Measurements from ENCODE around the gene MRPL11. TPM values are rescaled to one million over a fixed set of nuclear protein-coding genes. Genes with fewer than 3 reads are reported as not detected.

The MRPL11 gene
- total and polyA plus RNA-seq, 4 donors = 18.0 to 45.6 (median 32.3) TPM

DNA sequence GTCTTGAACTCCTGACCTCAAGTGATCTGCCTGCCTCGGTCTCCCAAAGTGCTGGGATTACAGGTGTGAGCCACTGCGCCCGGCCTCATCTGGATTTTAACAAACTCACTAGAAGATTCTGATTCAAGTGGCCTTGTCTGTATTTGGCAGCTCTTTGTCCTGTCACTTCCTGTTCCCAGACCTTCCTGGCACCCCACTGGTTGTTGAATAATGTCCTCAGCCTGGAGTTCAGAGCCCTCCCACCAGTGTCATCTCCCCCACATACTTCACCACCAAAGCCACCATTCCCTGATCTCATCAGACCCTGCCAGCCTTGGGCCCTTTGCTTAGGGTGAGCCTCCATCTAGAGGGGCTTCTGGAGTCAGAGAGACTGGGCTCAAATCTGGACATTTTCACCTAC, 31.4 kb upstream of the MRPL11 start:
- Histone ChIP-seq H3K36me3 (ENCODE audit: control insufficient read depth in 4 of 4, insufficient read depth in 3 of 4, low read depth in 1 of 4, low read length in 3 of 4) (peaks cover 0 to 8% (median 0%) of the 10 kb centered on the region in 4 donors), H3K9me3 (ENCODE audit: control insufficient read depth in 4 of 4, low read length in 3 of 4) (no peaks in the 10 kb centered on the region), H3K4me3 (ENCODE audit: low read depth in 1 of 3, low read length in 3 of 3) (no peak overlapping the region), H3K4me1 (ENCODE audit: control insufficient read depth in 4 of 4, insufficient read depth in 4 of 4, low read length in 3 of 4) (peaks cover 4 to 16% (median 10%) of the 10 kb centered on the region in 4 donors), H3K27me3 (ENCODE audit: control insufficient read depth in 4 of 4, insufficient read depth in 4 of 4, low read length in 3 of 4) (no peaks in the 10 kb centered on the region), H3K27ac (ENCODE audit: low read depth in 1 of 2, low read length in 2 of 2) (no peak overlapping the region), H3K9ac (ENCODE audit: low read depth in 1 of 2, low read length in 2 of 2) (no peak overlapping the region)
- TF ChIP-seq FOXA2 (IDR thresholded peaks at IDR 0.05) (no peak), HNF4A (conservative IDR thresholded peaks at IDR 0.05) (no peak), RXRA (IDR thresholded peaks at IDR 0.05) (no peak), FOXA1 (IDR thresholded peaks at IDR 0.05) (no peak), EGR1 (IDR thresholded peaks at IDR 0.05; ENCODE audit: low read depth in 2 of 2) (no peak), JUND (IDR thresholded peaks at IDR 0.05) (no peak), SP1 (IDR thresholded peaks at IDR 0.05) (no peak), GABPA (IDR thresholded peaks at IDR 0.05 in 1 of 2, conservative IDR thresholded peaks at IDR 0.05 in 1 of 2) (no peak), HNF4G (IDR thresholded peaks at IDR 0.05) (no peak), TAF1 (conservative IDR thresholded peaks at IDR 0.05) (no peak)
- TF ChIP-seq, protein P1, sequence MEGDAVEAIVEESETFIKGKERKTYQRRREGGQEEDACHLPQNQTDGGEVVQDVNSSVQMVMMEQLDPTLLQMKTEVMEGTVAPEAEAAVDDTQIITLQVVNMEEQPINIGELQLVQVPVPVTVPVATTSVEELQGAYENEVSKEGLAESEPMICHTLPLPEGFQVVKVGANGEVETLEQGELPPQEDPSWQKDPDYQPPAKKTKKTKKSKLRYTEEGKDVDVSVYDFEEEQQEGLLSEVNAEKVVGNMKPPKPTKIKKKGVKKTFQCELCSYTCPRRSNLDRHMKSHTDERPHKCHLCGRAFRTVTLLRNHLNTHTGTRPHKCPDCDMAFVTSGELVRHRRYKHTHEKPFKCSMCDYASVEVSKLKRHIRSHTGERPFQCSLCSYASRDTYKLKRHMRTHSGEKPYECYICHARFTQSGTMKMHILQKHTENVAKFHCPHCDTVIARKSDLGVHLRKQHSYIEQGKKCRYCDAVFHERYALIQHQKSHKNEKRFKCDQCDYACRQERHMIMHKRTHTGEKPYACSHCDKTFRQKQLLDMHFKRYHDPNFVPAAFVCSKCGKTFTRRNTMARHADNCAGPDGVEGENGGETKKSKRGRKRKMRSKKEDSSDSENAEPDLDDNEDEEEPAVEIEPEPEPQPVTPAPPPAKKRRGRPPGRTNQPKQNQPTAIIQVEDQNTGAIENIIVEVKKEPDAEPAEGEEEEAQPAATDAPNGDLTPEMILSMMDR (IDR thresholded peaks at IDR 0.05; ENCODE audit: low read depth, low read length, missing input control) = no peak
- TF ChIP-seq, protein P2, sequence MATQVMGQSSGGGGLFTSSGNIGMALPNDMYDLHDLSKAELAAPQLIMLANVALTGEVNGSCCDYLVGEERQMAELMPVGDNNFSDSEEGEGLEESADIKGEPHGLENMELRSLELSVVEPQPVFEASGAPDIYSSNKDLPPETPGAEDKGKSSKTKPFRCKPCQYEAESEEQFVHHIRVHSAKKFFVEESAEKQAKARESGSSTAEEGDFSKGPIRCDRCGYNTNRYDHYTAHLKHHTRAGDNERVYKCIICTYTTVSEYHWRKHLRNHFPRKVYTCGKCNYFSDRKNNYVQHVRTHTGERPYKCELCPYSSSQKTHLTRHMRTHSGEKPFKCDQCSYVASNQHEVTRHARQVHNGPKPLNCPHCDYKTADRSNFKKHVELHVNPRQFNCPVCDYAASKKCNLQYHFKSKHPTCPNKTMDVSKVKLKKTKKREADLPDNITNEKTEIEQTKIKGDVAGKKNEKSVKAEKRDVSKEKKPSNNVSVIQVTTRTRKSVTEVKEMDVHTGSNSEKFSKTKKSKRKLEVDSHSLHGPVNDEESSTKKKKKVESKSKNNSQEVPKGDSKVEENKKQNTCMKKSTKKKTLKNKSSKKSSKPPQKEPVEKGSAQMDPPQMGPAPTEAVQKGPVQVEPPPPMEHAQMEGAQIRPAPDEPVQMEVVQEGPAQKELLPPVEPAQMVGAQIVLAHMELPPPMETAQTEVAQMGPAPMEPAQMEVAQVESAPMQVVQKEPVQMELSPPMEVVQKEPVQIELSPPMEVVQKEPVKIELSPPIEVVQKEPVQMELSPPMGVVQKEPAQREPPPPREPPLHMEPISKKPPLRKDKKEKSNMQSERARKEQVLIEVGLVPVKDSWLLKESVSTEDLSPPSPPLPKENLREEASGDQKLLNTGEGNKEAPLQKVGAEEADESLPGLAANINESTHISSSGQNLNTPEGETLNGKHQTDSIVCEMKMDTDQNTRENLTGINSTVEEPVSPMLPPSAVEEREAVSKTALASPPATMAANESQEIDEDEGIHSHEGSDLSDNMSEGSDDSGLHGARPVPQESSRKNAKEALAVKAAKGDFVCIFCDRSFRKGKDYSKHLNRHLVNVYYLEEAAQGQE (IDR thresholded peaks at IDR 0.05) = no peak
- TF ChIP-seq, protein P3, sequence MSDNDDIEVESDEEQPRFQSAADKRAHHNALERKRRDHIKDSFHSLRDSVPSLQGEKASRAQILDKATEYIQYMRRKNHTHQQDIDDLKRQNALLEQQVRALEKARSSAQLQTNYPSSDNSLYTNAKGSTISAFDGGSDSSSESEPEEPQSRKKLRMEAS (IDR thresholded peaks at IDR 0.05) = no peak
- TF ChIP-seq, protein P4, sequence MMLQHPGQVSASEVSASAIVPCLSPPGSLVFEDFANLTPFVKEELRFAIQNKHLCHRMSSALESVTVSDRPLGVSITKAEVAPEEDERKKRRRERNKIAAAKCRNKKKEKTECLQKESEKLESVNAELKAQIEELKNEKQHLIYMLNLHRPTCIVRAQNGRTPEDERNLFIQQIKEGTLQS (IDR thresholded peaks at IDR 0.05) = no peak
- TF ChIP-seq, protein P5, sequence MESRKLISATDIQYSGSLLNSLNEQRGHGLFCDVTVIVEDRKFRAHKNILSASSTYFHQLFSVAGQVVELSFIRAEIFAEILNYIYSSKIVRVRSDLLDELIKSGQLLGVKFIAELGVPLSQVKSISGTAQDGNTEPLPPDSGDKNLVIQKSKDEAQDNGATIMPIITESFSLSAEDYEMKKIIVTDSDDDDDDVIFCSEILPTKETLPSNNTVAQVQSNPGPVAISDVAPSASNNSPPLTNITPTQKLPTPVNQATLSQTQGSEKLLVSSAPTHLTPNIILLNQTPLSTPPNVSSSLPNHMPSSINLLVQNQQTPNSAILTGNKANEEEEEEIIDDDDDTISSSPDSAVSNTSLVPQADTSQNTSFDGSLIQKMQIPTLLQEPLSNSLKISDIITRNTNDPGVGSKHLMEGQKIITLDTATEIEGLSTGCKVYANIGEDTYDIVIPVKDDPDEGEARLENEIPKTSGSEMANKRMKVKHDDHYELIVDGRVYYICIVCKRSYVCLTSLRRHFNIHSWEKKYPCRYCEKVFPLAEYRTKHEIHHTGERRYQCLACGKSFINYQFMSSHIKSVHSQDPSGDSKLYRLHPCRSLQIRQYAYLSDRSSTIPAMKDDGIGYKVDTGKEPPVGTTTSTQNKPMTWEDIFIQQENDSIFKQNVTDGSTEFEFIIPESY (IDR thresholded peaks at IDR 0.05) = no peak
- WGBS = 87% methylated on average over 3 of the region's 3 CpGs
- DNase-seq (ENCODE audit: low spot score) = no peak

DNA sequence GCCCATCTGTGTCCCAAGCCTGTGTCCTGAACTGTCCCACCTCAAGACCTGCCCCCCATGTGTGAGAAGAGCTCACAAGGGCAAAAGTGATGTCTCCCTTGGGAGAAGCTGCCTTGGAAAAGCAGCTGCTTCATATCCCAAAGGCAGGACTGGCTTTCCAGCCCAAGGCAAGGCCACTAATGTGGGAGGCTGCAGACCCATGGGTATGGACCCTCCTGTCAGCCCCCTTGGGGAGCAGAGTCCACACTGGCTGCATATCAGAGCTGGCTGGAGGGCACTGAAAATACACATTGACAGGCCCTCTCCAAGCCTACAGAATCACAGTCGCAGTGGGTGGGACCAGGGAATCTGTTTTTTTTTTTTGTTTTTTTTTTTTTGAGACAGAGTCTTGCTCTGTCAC, 30.8 kb upstream of the MRPL11 start:
- 92% methylated on average over 1 of the region's 1 CpG for WGBS
- DNase-seq (ENCODE audit: low spot score) = no peak
- peaks cover 0 to 8% (median 0%) of the 10 kb centered on the region in 4 donors for H3K36me3 ChIP-seq (ENCODE audit: control insufficient read depth in 4 of 4, insufficient read depth in 3 of 4, low read depth in 1 of 4, low read length in 3 of 4)

More for the DNA sequence above, 30.8 kb upstream of the MRPL11 start:
- TF ChIP-seq FOXA2 (IDR thresholded peaks at IDR 0.05) = no peak
- no peak overlapping the region for H3K9ac ChIP-seq (ENCODE audit: low read depth in 1 of 2, low read length in 2 of 2)
- H3K27ac ChIP-seq (ENCODE audit: low read depth in 1 of 2, low read length in 2 of 2) = no peak overlapping the region
- H3K4me1 ChIP-seq (ENCODE audit: control insufficient read depth in 4 of 4, insufficient read depth in 4 of 4, low read length in 3 of 4) = peaks cover 4 to 16% (median 10%) of the 10 kb centered on the region in 4 donors
- H3K27me3 ChIP-seq (ENCODE audit: control insufficient read depth in 4 of 4, insufficient read depth in 4 of 4, low read length in 3 of 4) = no peaks in the 10 kb centered on the region
- no peak overlapping the region for H3K4me3 ChIP-seq (ENCODE audit: low read depth in 1 of 3, low read length in 3 of 3)
- no peaks in the 10 kb centered on the region for H3K9me3 ChIP-seq (ENCODE audit: control insufficient read depth in 4 of 4, low read length in 3 of 4)
